ENCODE measurements around the gene NR1H2.

The NR1H2 gene

GRCh38 chr19:50414864-50415660, 38.8 kb downstream of the NR1H2 start:
- no peak for TF ChIP-seq REST (IDR thresholded peaks at IDR 0.05; ENCODE audit: insufficient replicate concordance, low read depth)
- TF ChIP-seq POLR2AphosphoS5 (IDR thresholded peaks at IDR 0.05; ENCODE audit: low read depth): no peak; the same call in 1 of the 2 replicates
- TF ChIP-seq CTCF (IDR thresholded peaks at IDR 0.05; ENCODE audit: insufficient read depth, low read length): peak; percentile 86
- no peak for TF ChIP-seq GABPA (IDR thresholded peaks at IDR 0.05; ENCODE audit: low read depth)
- no peak for TF ChIP-seq SPI1 (IDR thresholded peaks at IDR 0.05; ENCODE audit: borderline replicate concordance, low read depth)
- peak overlapping the region; percentile 47 for H3K27ac ChIP-seq (replicated peaks)
- peak; percentile 66 to 78 for DNase-seq (ENCODE audit: low read depth in 1 of 2, low spot score in 1 of 2)
- H3K4me3 ChIP-seq (replicated peaks; ENCODE audit: insufficient read depth, low read length): no peak overlapping the region
- no peaks in the 10 kb centered on the region for H3K27me3 ChIP-seq (ENCODE audit: insufficient read depth, poor library complexity, severe bottlenecking)

GRCh38 chr19:50415661-50416033, 39.4 kb downstream of the NR1H2 start:
- Histone ChIP-seq H3K27ac (replicated peaks) (peak overlapping the region; percentile 14; the same call in 1 of the 2 replicates), H3K27me3 (ENCODE audit: insufficient read depth, poor library complexity, severe bottlenecking) (no peaks in the 10 kb centered on the region), H3K4me3 (replicated peaks; ENCODE audit: insufficient read depth, low read length) (no peak overlapping the region)
- TF ChIP-seq POLR2AphosphoS5 (IDR thresholded peaks at IDR 0.05; ENCODE audit: low read depth) (no peak), SPI1 (IDR thresholded peaks at IDR 0.05; ENCODE audit: borderline replicate concordance, low read depth) (peak; percentile 92)
- DNase-seq (ENCODE audit: low read depth in 1 of 2, low spot score in 1 of 2): peak; percentile 73 to 81

GRCh38 chr19:50416034-50416977, 40.0 kb downstream of the NR1H2 start:
- H3K27me3 ChIP-seq (ENCODE audit: insufficient read depth, poor library complexity, severe bottlenecking): no peaks in the 10 kb centered on the region
- H3K4me3 ChIP-seq (replicated peaks; ENCODE audit: insufficient read depth, low read length): no peak overlapping the region
- TF ChIP-seq GABPA (IDR thresholded peaks at IDR 0.05; ENCODE audit: low read depth) (no peak), POLR2AphosphoS5 (IDR thresholded peaks at IDR 0.05; ENCODE audit: low read depth) (peak; percentile 11; the same call in 1 of the 2 replicates)
- peak overlapping the region; percentile 14; the same call in 1 of the 2 replicates for H3K27ac ChIP-seq (replicated peaks)
- no peak for DNase-seq (ENCODE audit: low read depth in 1 of 2, low spot score in 1 of 2)

- DNase-seq (ENCODE audit: low read depth in 1 of 2, low spot score in 1 of 2): no peak
- Histone ChIP-seq H3K4me3 (replicated peaks; ENCODE audit: insufficient read depth, low read length) (no peak overlapping the region), H3K27me3 (ENCODE audit: insufficient read depth, poor library complexity, severe bottlenecking) (no peaks in the 10 kb centered on the region), H3K27ac (replicated peaks) (no peak overlapping the region)
- TF ChIP-seq GABPA (IDR thresholded peaks at IDR 0.05; ENCODE audit: low read depth) (no peak), REST (IDR thresholded peaks at IDR 0.05; ENCODE audit: insufficient replicate concordance, low read depth) (no peak), POLR2AphosphoS5 (IDR thresholded peaks at IDR 0.05; ENCODE audit: low read depth) (no peak), SPI1 (IDR thresholded peaks at IDR 0.05; ENCODE audit: borderline replicate concordance, low read depth) (no peak), CTCF (IDR thresholded peaks at IDR 0.05; ENCODE audit: insufficient read depth, low read length) (no peak)
Observed at GRCh38 chr19:50417111-50418081, 41.1 kb downstream of the NR1H2 start.

Measured in HL-60 (cell line).